HepG2 (cell line): Measurements from ENCODE around the gene TLE7. TPM values are rescaled to one million over a fixed set of nuclear protein-coding genes. Genes with fewer than 3 reads are reported as not detected.

Experiments
- ARHGAP35 ChIP-seq: sonication (generic); formaldehyde crosslinking; IDR thresholded peaks from 2 replicates; pipeline ENCODE4 v1.9.0; 2022; ENCODE audit warnings: mild to moderate bottlenecking, inconsistent platforms, moderate library complexity, missing genetic modification reagents, borderline replicate concordance
- ATM ChIP-seq: fragments of 450-650 bp; IDR thresholded peaks from 2 replicates; pipeline ENCODE4 v1.7.1; 2017; ENCODE audit warnings: mild to moderate bottlenecking, borderline replicate concordance
- CHCHD3 ChIP-seq: sonication (generic); formaldehyde crosslinking; IDR thresholded peaks from 2 replicates; pipeline ENCODE4 v1.8.0; 2022; ENCODE audit warnings: mild to moderate bottlenecking, missing genetic modification reagents, moderate library complexity
- HHEX ChIP-seq: IDR thresholded peaks from 2 replicates; pipeline ENCODE4 v1.6.1; 2016; ENCODE audit warnings: control low read depth
- HNRNPK ChIP-seq: fragments of 200-400 bp; formaldehyde crosslinking; IDR thresholded peaks from 2 replicates; pipeline ENCODE4 v1.6.1; 2018; ENCODE audit warnings: low read length, low read depth, moderate library complexity, mild to moderate bottlenecking; ENCODE audit not compliant: poor library complexity, severe bottlenecking
- KAT7 ChIP-seq: IDR thresholded peaks from 2 replicates; pipeline ENCODE4 v1.6.1; 2018; ENCODE audit warnings: borderline replicate concordance, missing compliant biosample characterization
- NFKBIZ ChIP-seq: IDR thresholded peaks from 2 replicates; pipeline ENCODE4 v1.6.1; 2018; ENCODE audit warnings: missing genetic modification reagents, missing compliant biosample characterization
- SMAD1 ChIP-seq: sonication (generic); formaldehyde crosslinking; IDR thresholded peaks from 2 replicates; pipeline ENCODE4 v1.4.0; 2020; ENCODE audit warnings: missing genetic modification reagents, low read depth, mild to moderate bottlenecking, borderline replicate concordance
- STAT5B ChIP-seq: sonication (generic); formaldehyde crosslinking; IDR thresholded peaks from 2 replicates; pipeline ENCODE4 v1.4.0; 2020; ENCODE audit warnings: missing genetic modification reagents
- TAF15 ChIP-seq: fragments of 200-400 bp; formaldehyde crosslinking; IDR thresholded peaks from one replicate; pipeline ENCODE4 v1.6.1; 2018; ENCODE audit warnings: mild to moderate bottlenecking, low read depth, low read length; ENCODE audit not compliant: poor library complexity, severe bottlenecking
- polyA plus RNA-seq, 8 experiments: library from polyadenylated mRNA; depleted of rRNA in 3 of 8; stranded (reverse) in 7 of 8; unstranded in 1 of 8; fragments of >200 nt; fragmentation: Illumina TruSeq in 4 of 8; extraction: Trizol in 4 of 8; gene quantifications; 2 replicates each; pipeline versions ENCODE4 v1.2.1 to v1.2.3, GENCODE V29; 2011 to 2016; ENCODE audit warnings: low read depth in 4 of 8, missing spikeins in 1 of 8, mixed read lengths in 1 of 8; ENCODE audit not compliant: insufficient read depth in 1 of 8
- total RNA-seq, 5 experiments: library from RNA; depleted of rRNA; stranded (reverse); fragments of >200 nt; fragmentation: Illumina TruSeq; extraction: Trizol; gene quantifications; 2 replicates each; pipeline ENCODE4 v1.2.3, GENCODE V29; 2016; ENCODE audit warnings: low read depth in 1 of 5
- TF ChIP-seq, protein P1 (sequence below): sonication (generic); formaldehyde crosslinking; IDR thresholded peaks from 2 replicates; pipeline ENCODE4 v1.5.1; 2020; ENCODE audit warnings: missing genetic modification reagents, mild to moderate bottlenecking, borderline replicate concordance
- TF ChIP-seq, protein P2 (sequence below): sonication (generic); formaldehyde crosslinking; IDR thresholded peaks from 2 replicates; pipeline ENCODE4 v1.5.0; 2020; ENCODE audit warnings: mild to moderate bottlenecking, missing genetic modification reagents
- TF ChIP-seq, protein P3 (sequence below): sonication (generic); formaldehyde crosslinking; IDR thresholded peaks from 2 replicates; pipeline ENCODE4 v1.8.0; 2022; ENCODE audit warnings: missing genetic modification reagents, mild to moderate bottlenecking, moderate library complexity, borderline replicate concordance
- TF ChIP-seq, protein P4 (sequence below): sonication (generic); formaldehyde crosslinking; IDR thresholded peaks from 2 replicates; pipeline ENCODE4 v1.8.1; 2023; ENCODE audit warnings: mild to moderate bottlenecking, moderate library complexity, missing genetic modification reagents
- TF ChIP-seq, protein P5 (sequence below): sonication (generic); formaldehyde crosslinking; conservative IDR thresholded peaks from 2 replicates; pipeline ENCODE4 v1.4.0; 2020; ENCODE audit warnings: missing genetic modification reagents
- TF ChIP-seq, protein P6 (sequence below): sonication (generic); formaldehyde crosslinking; IDR thresholded peaks from 2 replicates; pipeline ENCODE4 v1.8.1; 2023; ENCODE audit warnings: mild to moderate bottlenecking, inconsistent platforms, moderate library complexity, missing genetic modification reagents, borderline replicate concordance

Gene TLE7
- total and polyA plus RNA-seq, 2 of the 13 experiments (the other 11 are each of a cell fraction or from before 2014, with no cell fraction given) = not detected

DNA sequence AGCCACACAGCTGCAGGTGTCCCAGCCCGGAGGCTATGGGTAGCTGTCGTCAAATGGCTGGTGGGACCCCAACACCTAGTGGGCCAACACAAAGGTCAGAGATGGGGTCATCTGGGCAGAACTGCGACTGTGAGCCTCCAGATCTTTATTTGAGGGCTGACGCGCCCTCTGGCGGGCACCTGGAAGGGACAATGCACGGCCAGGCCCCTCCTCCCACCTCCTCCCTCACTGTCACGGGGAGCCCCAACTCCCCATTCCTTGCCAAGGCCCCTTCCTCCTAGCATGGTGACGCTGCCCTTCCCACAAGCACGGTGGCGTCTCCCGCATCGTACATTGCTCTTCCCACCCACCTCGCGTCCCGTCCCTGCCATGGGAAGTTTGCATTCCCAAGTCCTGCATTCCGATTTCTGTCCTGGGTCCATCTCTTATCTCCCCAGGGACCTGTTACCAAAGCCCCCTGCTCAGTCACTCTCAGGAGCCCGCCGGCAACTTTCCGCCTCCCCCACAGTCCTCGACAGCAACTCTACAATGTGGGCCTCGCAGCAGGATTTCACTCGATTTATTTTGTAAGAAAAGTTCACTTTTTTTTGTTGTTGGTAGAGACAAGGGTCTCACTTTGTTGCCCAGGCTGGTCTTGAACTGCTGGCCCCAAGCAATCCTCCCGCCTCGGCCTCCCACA, 1.0 kb downstream of the TLE7 start (continued):
- TF ChIP-seq, protein P1, sequence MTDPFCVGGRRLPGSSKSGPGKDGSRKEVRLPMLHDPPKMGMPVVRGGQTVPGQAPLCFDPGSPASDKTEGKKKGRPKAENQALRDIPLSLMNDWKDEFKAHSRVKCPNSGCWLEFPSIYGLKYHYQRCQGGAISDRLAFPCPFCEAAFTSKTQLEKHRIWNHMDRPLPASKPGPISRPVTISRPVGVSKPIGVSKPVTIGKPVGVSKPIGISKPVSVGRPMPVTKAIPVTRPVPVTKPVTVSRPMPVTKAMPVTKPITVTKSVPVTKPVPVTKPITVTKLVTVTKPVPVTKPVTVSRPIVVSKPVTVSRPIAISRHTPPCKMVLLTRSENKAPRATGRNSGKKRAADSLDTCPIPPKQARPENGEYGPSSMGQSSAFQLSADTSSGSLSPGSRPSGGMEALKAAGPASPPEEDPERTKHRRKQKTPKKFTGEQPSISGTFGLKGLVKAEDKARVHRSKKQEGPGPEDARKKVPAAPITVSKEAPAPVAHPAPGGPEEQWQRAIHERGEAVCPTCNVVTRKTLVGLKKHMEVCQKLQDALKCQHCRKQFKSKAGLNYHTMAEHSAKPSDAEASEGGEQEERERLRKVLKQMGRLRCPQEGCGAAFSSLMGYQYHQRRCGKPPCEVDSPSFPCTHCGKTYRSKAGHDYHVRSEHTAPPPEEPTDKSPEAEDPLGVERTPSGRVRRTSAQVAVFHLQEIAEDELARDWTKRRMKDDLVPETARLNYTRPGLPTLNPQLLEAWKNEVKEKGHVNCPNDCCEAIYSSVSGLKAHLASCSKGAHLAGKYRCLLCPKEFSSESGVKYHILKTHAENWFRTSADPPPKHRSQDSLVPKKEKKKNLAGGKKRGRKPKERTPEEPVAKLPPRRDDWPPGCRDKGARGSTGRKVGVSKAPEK (CRISPR knock-in tag) = no peak
- TF ChIP-seq, protein P2, sequence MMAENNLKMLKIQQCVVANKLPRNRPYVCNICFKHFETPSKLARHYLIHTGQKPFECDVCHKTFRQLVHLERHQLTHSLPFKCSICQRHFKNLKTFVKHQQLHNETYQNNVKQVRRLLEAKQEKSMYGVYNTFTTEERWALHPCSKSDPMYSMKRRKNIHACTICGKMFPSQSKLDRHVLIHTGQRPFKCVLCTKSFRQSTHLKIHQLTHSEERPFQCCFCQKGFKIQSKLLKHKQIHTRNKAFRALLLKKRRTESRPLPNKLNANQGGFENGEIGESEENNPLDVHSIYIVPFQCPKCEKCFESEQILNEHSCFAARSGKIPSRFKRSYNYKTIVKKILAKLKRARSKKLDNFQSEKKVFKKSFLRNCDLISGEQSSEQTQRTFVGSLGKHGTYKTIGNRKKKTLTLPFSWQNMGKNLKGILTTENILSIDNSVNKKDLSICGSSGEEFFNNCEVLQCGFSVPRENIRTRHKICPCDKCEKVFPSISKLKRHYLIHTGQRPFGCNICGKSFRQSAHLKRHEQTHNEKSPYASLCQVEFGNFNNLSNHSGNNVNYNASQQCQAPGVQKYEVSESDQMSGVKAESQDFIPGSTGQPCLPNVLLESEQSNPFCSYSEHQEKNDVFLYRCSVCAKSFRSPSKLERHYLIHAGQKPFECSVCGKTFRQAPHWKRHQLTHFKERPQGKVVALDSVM = no peak
- TF ChIP-seq STAT5B (CRISPR knock-in tag) (no peak), KAT7 (CRISPR knock-in tag) (no peak), SMAD1 (0 out of 2 replicates have a peak, but pooled peaks have one; percentile 37), HHEX (no peak), CHCHD3 (no peak), ATM (no peak), NFKBIZ (CRISPR knock-in tag) (no peak), ARHGAP35 (no peak), HNRNPK (no peak), TAF15 (no peak)
- TF ChIP-seq, protein P3, sequence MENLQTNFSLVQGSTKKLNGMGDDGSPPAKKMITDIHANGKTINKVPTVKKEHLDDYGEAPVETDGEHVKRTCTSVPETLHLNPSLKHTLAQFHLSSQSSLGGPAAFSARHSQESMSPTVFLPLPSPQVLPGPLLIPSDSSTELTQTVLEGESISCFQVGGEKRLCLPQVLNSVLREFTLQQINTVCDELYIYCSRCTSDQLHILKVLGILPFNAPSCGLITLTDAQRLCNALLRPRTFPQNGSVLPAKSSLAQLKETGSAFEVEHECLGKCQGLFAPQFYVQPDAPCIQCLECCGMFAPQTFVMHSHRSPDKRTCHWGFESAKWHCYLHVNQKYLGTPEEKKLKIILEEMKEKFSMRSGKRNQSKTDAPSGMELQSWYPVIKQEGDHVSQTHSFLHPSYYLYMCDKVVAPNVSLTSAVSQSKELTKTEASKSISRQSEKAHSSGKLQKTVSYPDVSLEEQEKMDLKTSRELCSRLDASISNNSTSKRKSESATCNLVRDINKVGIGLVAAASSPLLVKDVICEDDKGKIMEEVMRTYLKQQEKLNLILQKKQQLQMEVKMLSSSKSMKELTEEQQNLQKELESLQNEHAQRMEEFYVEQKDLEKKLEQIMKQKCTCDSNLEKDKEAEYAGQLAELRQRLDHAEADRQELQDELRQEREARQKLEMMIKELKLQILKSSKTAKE (CRISPR knock-in tag) = no peak
- TF ChIP-seq, protein P4, sequence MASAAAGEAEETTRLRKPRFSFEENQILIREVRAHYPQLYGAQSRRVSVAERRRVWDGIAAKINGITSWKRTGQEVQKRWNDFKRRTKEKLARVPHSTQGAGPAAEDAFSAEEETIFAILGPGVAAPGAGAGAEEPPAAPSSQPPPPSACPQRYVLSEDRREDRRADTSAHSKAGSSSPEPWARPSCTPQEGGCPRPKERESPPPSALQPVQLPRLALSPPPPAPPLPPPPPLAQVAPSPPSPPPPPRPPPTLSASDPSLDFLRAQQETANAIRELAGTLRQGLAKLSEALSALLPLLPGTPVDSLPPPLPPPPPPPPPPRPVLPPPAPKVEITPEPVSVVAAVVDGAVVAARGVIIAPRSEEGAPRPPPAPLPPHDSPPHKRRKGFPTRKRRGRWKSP (CRISPR knock-in tag) = no peak
- TF ChIP-seq, protein P5, sequence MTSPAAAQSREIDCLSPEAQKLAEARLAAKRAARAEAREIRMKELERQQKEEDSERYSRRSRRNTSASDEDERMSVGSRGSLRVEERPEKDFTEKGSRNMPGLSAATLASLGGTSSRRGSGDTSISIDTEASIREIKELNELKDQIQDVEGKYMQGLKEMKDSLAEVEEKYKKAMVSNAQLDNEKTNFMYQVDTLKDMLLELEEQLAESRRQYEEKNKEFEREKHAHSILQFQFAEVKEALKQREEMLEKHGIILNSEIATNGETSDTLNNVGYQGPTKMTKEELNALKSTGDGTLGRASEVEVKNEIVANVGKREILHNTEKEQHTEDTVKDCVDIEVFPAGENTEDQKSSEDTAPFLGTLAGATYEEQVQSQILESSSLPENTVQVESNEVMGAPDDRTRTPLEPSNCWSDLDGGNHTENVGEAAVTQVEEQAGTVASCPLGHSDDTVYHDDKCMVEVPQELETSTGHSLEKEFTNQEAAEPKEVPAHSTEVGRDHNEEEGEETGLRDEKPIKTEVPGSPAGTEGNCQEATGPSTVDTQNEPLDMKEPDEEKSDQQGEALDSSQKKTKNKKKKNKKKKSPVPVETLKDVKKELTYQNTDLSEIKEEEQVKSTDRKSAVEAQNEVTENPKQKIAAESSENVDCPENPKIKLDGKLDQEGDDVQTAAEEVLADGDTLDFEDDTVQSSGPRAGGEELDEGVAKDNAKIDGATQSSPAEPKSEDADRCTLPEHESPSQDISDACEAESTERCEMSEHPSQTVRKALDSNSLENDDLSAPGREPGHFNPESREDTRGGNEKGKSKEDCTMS (CRISPR knock-in tag) = no peak
- TF ChIP-seq, protein P6, sequence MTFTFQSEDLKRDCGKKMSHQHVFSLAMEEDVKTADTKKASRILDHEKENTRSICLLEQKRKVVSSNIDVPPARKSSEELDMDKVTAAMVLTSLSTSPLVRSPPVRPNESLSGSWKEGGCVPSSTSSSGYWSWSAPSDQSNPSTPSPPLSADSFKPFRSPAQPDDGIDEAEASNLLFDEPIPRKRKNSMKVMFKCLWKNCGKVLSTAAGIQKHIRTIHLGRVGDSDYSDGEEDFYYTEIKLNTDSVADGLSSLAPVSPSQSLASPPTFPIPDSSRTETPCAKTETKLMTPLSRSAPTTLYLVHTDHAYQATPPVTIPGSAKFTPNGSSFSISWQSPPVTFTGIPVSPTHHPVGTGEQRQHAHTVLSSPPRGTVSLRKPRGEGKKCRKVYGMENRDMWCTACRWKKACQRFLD = peak; percentile 42; the same call in 1 of the 2 replicates
